Measurements from ENCODE around the gene RAB9A. TPM values are rescaled to one million over a fixed set of nuclear protein-coding genes. Genes with fewer than 3 reads are reported as not detected.

RAB9A gene
- total and polyA plus RNA-seq, 2 of the 8 experiments (the other 6 are each of a cell fraction or from before 2014, with no cell fraction given), result 21.8 to 34.0 TPM

GRCh38 chrX:13711141-13711540, 22.2 kb downstream of the RAB9A start:
- no peak overlapping the region for H2BK15ac ChIP-seq (ENCODE audit: low read length)
- H3K36me3 ChIP-seq (ENCODE audit: control insufficient read depth in 2 of 4, insufficient read depth in 4 of 4, low read length in 3 of 4), result peaks cover 0 to 7% (median 0%) of the 10 kb centered on the region in 4 experiments; a peak in 3 of 8 replicates
- H3K14ac ChIP-seq (ENCODE audit: insufficient read length), result no peak overlapping the region
- no peaks in the 10 kb centered on the region for H3K79me1 ChIP-seq (ENCODE audit: low read depth, low read length)
- H3K4me2 ChIP-seq (ENCODE audit: insufficient read depth in 1 of 2, low read depth in 2 of 2, low read length in 2 of 2), result no peak overlapping the region
- no peaks in the 10 kb centered on the region for H3K23me2 ChIP-seq (ENCODE audit: low read depth, low read length)
- no peak overlapping the region for H4K8ac ChIP-seq (ENCODE audit: extremely low read depth, insufficient read depth, low read length)
- H3K9ac ChIP-seq (replicated peaks in 1 of 4; ENCODE audit: extremely low read depth in 1 of 4, low read depth in 3 of 4, low read length in 3 of 4), result no peak overlapping the region
- H2BK12ac ChIP-seq (ENCODE audit: low read depth, low read length), result no peak overlapping the region
- DNase-seq (ENCODE audit: low read depth in 1 of 2, low spot score in 2 of 2) (no peak), FAIRE-seq (no peak)
- ChIA-PET CTCF (ENCODE audit: partially characterized antibody) (no interaction called here), POLR2A (ENCODE audit: partially characterized antibody) (interaction anchor here (1.1 kb wide), 1 partner anchor 10 kb away, joined by 3 read pairs; no protein-coding TSS in a partner anchor)
- no peak overlapping the region for H2AK5ac ChIP-seq (ENCODE audit: low read depth, low read length)
- H3K18ac ChIP-seq (ENCODE audit: extremely low read depth, low read length), result no peak overlapping the region
- H4K20me1 ChIP-seq (replicated peaks in 1 of 2; ENCODE audit: control insufficient read depth in 1 of 2, insufficient read depth in 2 of 2, low read length in 2 of 2), result peaks cover 0 to 2% of the 10 kb centered on the region in 2 experiments
- peaks cover 0 to 2% of the 10 kb centered on the region in 2 experiments; a peak in 1 of 4 replicates for H3K79me2 ChIP-seq (ENCODE audit: control insufficient read depth in 1 of 2, insufficient read depth in 2 of 2, low read length in 2 of 2)
- H4K91ac ChIP-seq (replicated peaks; ENCODE audit: insufficient read length, low read length), result no peak overlapping the region
- H3K4me1 ChIP-seq (replicated peaks in 1 of 4; ENCODE audit: control insufficient read depth in 3 of 4, insufficient read depth in 4 of 4, low read length in 3 of 4), result no peaks in the 10 kb centered on the region
- no peak overlapping the region for H2AFZ ChIP-seq (ENCODE audit: low read length)
- no peak overlapping the region for H3K23ac ChIP-seq (ENCODE audit: insufficient read length)
- H3K4ac ChIP-seq (replicated peaks; ENCODE audit: insufficient read length, low read depth, low read length), result no peak overlapping the region
- no peak overlapping the region for H2BK120ac ChIP-seq (replicated peaks; ENCODE audit: low read depth, low read length)
- no peak overlapping the region for H3K56ac ChIP-seq (replicated peaks; ENCODE audit: insufficient read length, low read depth, low read length)
- no peak overlapping the region for H3K4me3 ChIP-seq (ENCODE audit: extremely low read depth in 1 of 4, insufficient read depth in 2 of 4, low read depth in 3 of 4, low read length in 4 of 4)
- WGBS, 2 experiments (ENCODE audit: extremely low coverage in 1 of 2, insufficient coverage in 1 of 2, insufficient read length in 1 of 2, insufficient replicate concordance in 2 of 2, low coverage in 1 of 2, low lambda C conversion rate in 2 of 2, missing lambda C conversion rate in 1 of 2), result 83% methylated on average over 4 of the region's 4 CpGs; no CpG with 5 or more reads in 1 of the 2 experiments
- H3K9me3 ChIP-seq (ENCODE audit: insufficient read depth in 2 of 2, low read depth in 1 of 2, low read length in 1 of 2), result no peaks in the 10 kb centered on the region
- H2BK5ac ChIP-seq (ENCODE audit: low read depth, low read length), result no peak overlapping the region
- H3K27ac ChIP-seq (ENCODE audit: low read depth, low read length), result no peak overlapping the region
- H2BK20ac ChIP-seq (ENCODE audit: low read length), result no peak overlapping the region
- no peaks in the 10 kb centered on the region for H3K27me3 ChIP-seq (replicated peaks in 1 of 4; ENCODE audit: control insufficient read depth in 3 of 4, extremely low read depth in 1 of 4, insufficient read depth in 3 of 4, low read length in 3 of 4)
- H4K5ac ChIP-seq (ENCODE audit: insufficient read length, low read depth, low read length), result no peak overlapping the region
- no peak for TF ChIP-seq KDM5A (IDR thresholded peaks at IDR 0.05; ENCODE audit: low read length)
- no peak for TF ChIP-seq TAF7 (optimal IDR thresholded peaks at IDR 0.05; ENCODE audit: borderline replicate concordance, low read depth, low read length)
- no peak for TF ChIP-seq BRCA1 (IDR thresholded peaks at IDR 0.05; ENCODE audit: low read depth, low read length)
- no peak for TF ChIP-seq FOSL1 (IDR thresholded peaks at IDR 0.05; ENCODE audit: insufficient read depth, low read depth, low read length)
- TF ChIP-seq SIRT6 (IDR thresholded peaks at IDR 0.05; ENCODE audit: low read length), result no peak
- no peak for TF ChIP-seq GABPA (IDR thresholded peaks at IDR 0.05; ENCODE audit: borderline replicate concordance, insufficient read depth, low read length)
- TF ChIP-seq RAD21 (IDR thresholded peaks at IDR 0.05 in 1 of 2, conservative IDR thresholded peaks at IDR 0.05 in 1 of 2; ENCODE audit: low read depth in 2 of 2, low read length in 2 of 2), result no peak
- no peak for TF ChIP-seq CHD1 (IDR thresholded peaks at IDR 0.05; ENCODE audit: low read depth, low read length)
- TF ChIP-seq KDM1A (IDR thresholded peaks at IDR 0.05; ENCODE audit: borderline replicate concordance, low read length), result no peak
- no peak for TF ChIP-seq SIX5 (IDR thresholded peaks at IDR 0.05; ENCODE audit: low read depth, low read length)
- no peak for TF ChIP-seq PHF8 (conservative IDR thresholded peaks at IDR 0.05; ENCODE audit: low read depth, low read length)
- no peak for TF ChIP-seq RXRA (IDR thresholded peaks at IDR 0.05; ENCODE audit: insufficient read depth, low read depth, low read length)
- TF ChIP-seq JUN (IDR thresholded peaks at IDR 0.05; ENCODE audit: low read depth, low read length), result no peak
- no peak for TF ChIP-seq CBX5 (IDR thresholded peaks at IDR 0.05; ENCODE audit: low read depth, low read length)
- no peak for TF ChIP-seq RFX5 (IDR thresholded peaks at IDR 0.05; ENCODE audit: borderline replicate concordance, low read depth, low read length)

Data from H1 (cell line).